OCI-LY1 (cell line): ENCODE measurements around the gene MPHOSPH6.

Experiments used
- H2AFZ ChIP-seq: fragments of 200-600 bp; sonication (generic), shearing (Covaris generic); 2 replicates; pipeline ENCODE4 v1.6.0; 2014; ENCODE audit warnings: antibody characterized with exemption, mild to moderate bottlenecking, low read length
- H3F3A ChIP-seq: fragments of 200-600 bp; sonication (generic), shearing (Covaris generic); 2 replicates; pipeline ENCODE4 v1.6.0; 2014; ENCODE audit warnings: mild to moderate bottlenecking, antibody characterized with exemption, low read length, moderate library complexity; ENCODE audit not compliant: insufficient read depth
- H3K27ac ChIP-seq: fragments of 200-600 bp; sonication (generic); 2 replicates; pipeline ENCODE4 v1.5.1; 2014; ENCODE audit warnings: low read length, mixed run types, mild to moderate bottlenecking, low read depth; ENCODE audit not compliant: poor library complexity, severe bottlenecking
- H3K27me3 ChIP-seq: fragments of 200-600 bp; sonication (generic); 2 replicates; pipeline ENCODE4 v1.6.0; 2014; ENCODE audit warnings: antibody characterized with exemption, mild to moderate bottlenecking, low read length, moderate library complexity; ENCODE audit not compliant: insufficient read depth
- H3K36me3 ChIP-seq: fragments of 200-600 bp; sonication (generic); 2 replicates; pipeline ENCODE4 v1.6.1; 2014; ENCODE audit warnings: mild to moderate bottlenecking, antibody characterized with exemption, low read length, moderate library complexity, mixed read lengths; ENCODE audit not compliant: insufficient read depth
- H3K4me1 ChIP-seq: fragments of 200-600 bp; sonication (generic); 2 replicates; pipeline ENCODE4 v1.5.1; 2014; ENCODE audit warnings: mild to moderate bottlenecking, low read length, moderate library complexity; ENCODE audit not compliant: insufficient read depth, severe bottlenecking
- H3K4me2 ChIP-seq: fragments of 200-600 bp; sonication (generic), shearing (Covaris generic); 2 replicates; pipeline ENCODE4 v1.6.1; 2014; ENCODE audit warnings: low read length
- H3K4me3 ChIP-seq: fragments of 200-600 bp; sonication (generic); 2 replicates; pipeline ENCODE4 v1.5.1; 2014; ENCODE audit warnings: low read length, low read depth, mild to moderate bottlenecking, mixed read lengths; ENCODE audit not compliant: poor library complexity, severe bottlenecking
- H3K79me2 ChIP-seq: fragments of 200-600 bp; shearing (Covaris generic); 2 replicates; pipeline ENCODE4 v1.6.1; 2016; ENCODE audit warnings: mixed run types, low read length, mixed read lengths; ENCODE audit not compliant: insufficient read depth
- H3K9ac ChIP-seq: fragments of 200-600 bp; sonication (generic), shearing (Covaris generic); 2 replicates; pipeline ENCODE4 v1.6.1; 2014; ENCODE audit warnings: mild to moderate bottlenecking, low read length, mixed read lengths
- H3K9me2 ChIP-seq: fragments of 200-600 bp; sonication (generic), shearing (Covaris generic); 2 replicates; pipeline ENCODE4 v1.6.1; 2014; ENCODE audit warnings: low read depth, mild to moderate bottlenecking, low read length, mixed read lengths
- H3K9me3 ChIP-seq: fragments of 200-600 bp; shearing (Covaris generic); 2 replicates; pipeline ENCODE4 v1.6.1; 2014; ENCODE audit warnings: low read length, mixed read lengths
- H4K20me1 ChIP-seq: fragments of 200-600 bp; sonication (generic), shearing (Covaris generic); 2 replicates; pipeline ENCODE4 v1.6.0; 2016; ENCODE audit warnings: mild to moderate bottlenecking, low read length; ENCODE audit not compliant: insufficient read depth
- EZH2 ChIP-seq: fragments of 200-600 bp; sonication (generic), shearing (Covaris generic); IDR thresholded peaks from 2 replicates; pipeline ENCODE4 v1.8.0; 2017; ENCODE audit warnings: borderline replicate concordance, mixed run types, mild to moderate bottlenecking, antibody characterized with exemption, low read length, moderate library complexity, mixed read lengths
- TF ChIP-seq, protein P1 (sequence below): fragments of 200-600 bp; sonication (generic), shearing (Covaris generic); IDR thresholded peaks from 2 replicates; pipeline ENCODE4 v1.5.1; 2017; ENCODE audit warnings: mild to moderate bottlenecking, antibody characterized with exemption, low read length, moderate library complexity, mixed read lengths

Gene MPHOSPH6

DNA sequence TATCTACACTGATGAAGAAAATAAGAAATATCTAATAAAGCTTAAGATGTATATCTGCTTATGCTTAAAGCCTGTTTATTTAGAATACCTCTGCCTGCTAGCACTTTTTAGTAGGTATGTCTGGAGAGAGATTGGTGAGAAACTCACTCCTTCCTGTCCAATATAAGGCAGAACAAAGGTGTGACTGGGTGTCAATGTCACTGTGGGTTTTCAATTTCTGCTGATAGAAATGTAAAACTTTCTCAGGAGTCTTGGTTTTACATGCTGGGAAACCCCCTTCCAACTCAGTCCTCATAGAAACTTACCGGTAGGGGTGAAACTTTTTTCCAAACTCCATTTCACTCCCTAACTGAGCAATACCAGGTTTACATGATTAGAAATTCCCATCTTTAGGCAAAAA lies 17.8 kb upstream of the MPHOSPH6 start:
- Histone ChIP-seq H3K9ac (no peak overlapping the region), H3K27ac (no peak overlapping the region), H3K9me3 (no peaks in the 10 kb centered on the region), H3K4me3 (no peak overlapping the region), H3K9me2 (no peaks in the 10 kb centered on the region), H3K4me2 (no peak overlapping the region), H3K36me3 (no peaks in the 10 kb centered on the region), H2AFZ (no peak overlapping the region), H3F3A (no peaks in the 10 kb centered on the region), H4K20me1 (no peaks in the 10 kb centered on the region), H3K79me2 (no peaks in the 10 kb centered on the region), H3K4me1 (no peaks in the 10 kb centered on the region), H3K27me3 (no peaks in the 10 kb centered on the region)
- TF ChIP-seq EZH2 = no peak
- TF ChIP-seq, protein P1, sequence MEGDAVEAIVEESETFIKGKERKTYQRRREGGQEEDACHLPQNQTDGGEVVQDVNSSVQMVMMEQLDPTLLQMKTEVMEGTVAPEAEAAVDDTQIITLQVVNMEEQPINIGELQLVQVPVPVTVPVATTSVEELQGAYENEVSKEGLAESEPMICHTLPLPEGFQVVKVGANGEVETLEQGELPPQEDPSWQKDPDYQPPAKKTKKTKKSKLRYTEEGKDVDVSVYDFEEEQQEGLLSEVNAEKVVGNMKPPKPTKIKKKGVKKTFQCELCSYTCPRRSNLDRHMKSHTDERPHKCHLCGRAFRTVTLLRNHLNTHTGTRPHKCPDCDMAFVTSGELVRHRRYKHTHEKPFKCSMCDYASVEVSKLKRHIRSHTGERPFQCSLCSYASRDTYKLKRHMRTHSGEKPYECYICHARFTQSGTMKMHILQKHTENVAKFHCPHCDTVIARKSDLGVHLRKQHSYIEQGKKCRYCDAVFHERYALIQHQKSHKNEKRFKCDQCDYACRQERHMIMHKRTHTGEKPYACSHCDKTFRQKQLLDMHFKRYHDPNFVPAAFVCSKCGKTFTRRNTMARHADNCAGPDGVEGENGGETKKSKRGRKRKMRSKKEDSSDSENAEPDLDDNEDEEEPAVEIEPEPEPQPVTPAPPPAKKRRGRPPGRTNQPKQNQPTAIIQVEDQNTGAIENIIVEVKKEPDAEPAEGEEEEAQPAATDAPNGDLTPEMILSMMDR = no peak

DNA sequence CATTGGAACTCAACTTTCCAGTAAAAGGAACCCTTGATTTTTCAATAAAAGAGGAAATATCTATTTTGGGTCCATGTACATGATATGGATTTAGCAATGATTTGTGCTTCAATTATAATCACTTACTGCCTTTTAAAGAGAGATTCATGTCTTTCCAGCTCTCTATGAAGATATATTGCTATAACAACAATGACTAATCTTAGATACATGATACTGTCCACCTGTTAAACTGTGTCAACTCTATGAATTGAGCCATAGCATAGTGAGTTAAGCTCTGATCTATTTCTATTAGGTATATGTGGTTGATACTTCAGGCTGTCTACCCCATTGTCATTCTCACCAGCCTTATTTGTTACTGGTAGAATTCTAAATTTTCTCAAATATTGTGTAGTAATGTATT lies 15.0 kb upstream of the MPHOSPH6 start:
- Histone ChIP-seq H3K4me2 (no peak overlapping the region), H3K4me1 (no peaks in the 10 kb centered on the region), H4K20me1 (no peaks in the 10 kb centered on the region), H3K9ac (no peak overlapping the region), H3K79me2 (no peaks in the 10 kb centered on the region), H3K4me3 (no peak overlapping the region), H3K27ac (no peak overlapping the region), H3K9me2 (no peaks in the 10 kb centered on the region), H3K27me3 (no peaks in the 10 kb centered on the region), H3F3A (no peaks in the 10 kb centered on the region), H3K36me3 (no peaks in the 10 kb centered on the region), H3K9me3 (no peaks in the 10 kb centered on the region), H2AFZ (no peak overlapping the region)
- TF ChIP-seq, protein P1 = no peak
- TF ChIP-seq EZH2 = no peak

DNA sequence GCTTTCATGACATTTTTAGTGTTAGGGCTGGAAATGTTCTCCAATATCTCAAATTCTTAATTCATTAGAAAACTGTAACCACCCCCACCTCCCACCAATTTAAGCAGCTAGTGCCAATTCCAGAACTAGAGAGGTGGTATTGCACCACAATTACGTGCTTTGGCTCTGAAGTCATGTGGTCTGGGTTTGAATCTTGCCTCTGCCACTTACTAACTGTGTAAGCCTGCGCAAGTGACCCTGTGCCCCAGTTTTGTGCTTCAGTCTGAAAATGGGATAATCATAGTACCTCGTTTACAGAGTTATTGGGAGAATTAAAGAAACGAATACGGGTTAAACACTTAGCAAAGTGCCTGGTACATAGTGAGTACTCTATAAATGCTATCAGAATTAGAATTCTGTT lies 14.2 kb upstream of the MPHOSPH6 start:
- H3K9me3 ChIP-seq = no peaks in the 10 kb centered on the region
- no peaks in the 10 kb centered on the region for H4K20me1 ChIP-seq
- H3K27me3 ChIP-seq = no peaks in the 10 kb centered on the region
- no peaks in the 10 kb centered on the region for H3K36me3 ChIP-seq
- H3K4me3 ChIP-seq = no peak overlapping the region
- H3F3A ChIP-seq = no peaks in the 10 kb centered on the region
- H3K9ac ChIP-seq = no peak overlapping the region
- H3K4me2 ChIP-seq = no peak overlapping the region
- no peaks in the 10 kb centered on the region for H3K9me2 ChIP-seq
- H3K27ac ChIP-seq = no peak overlapping the region
- no peaks in the 10 kb centered on the region for H3K79me2 ChIP-seq
- H2AFZ ChIP-seq = no peak overlapping the region
- H3K4me1 ChIP-seq = no peaks in the 10 kb centered on the region
- TF ChIP-seq, protein P1 = no peak
- no peak for TF ChIP-seq EZH2
